Activated CD4-positive, alpha-beta T cell treated with anti-CD3 and anti-CD28 coated beads, Interleukin-2, amount 50 U/mL, for 4 hours (primary cell): Measurements from ENCODE around the gene OMG.
"Not testable (repeated sequence)": the region's sequence is repeated elsewhere in the genome, so short reads cannot be mapped to it uniquely, and the experiment has no call there.

Source experiments
- DNase-seq, 2 experiments: peaks; one replicate each; pipeline ENCODE4 v3.0.0-alpha.2; 2020

Gene OMG, protein sequence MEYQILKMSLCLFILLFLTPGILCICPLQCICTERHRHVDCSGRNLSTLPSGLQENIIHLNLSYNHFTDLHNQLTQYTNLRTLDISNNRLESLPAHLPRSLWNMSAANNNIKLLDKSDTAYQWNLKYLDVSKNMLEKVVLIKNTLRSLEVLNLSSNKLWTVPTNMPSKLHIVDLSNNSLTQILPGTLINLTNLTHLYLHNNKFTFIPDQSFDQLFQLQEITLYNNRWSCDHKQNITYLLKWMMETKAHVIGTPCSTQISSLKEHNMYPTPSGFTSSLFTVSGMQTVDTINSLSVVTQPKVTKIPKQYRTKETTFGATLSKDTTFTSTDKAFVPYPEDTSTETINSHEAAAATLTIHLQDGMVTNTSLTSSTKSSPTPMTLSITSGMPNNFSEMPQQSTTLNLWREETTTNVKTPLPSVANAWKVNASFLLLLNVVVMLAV

GRCh38 chr17:31297090-31297489, at the start of gene OMG:
Gene OMG, minus strand, starts transcription at chr17:31297239. Its CDS starts 908 bp downstream, at chr17:31296331.
- no peak for DNase-seq

GRCh38 chr17:31345191-31345747, 48.2 kb upstream of the OMG start:
- not testable (repeated sequence) for DNase-seq

- DNase-seq: no peak
Measured at GRCh38 chr17:31339906-31340661, 43.0 kb upstream of the OMG start.

DNA sequence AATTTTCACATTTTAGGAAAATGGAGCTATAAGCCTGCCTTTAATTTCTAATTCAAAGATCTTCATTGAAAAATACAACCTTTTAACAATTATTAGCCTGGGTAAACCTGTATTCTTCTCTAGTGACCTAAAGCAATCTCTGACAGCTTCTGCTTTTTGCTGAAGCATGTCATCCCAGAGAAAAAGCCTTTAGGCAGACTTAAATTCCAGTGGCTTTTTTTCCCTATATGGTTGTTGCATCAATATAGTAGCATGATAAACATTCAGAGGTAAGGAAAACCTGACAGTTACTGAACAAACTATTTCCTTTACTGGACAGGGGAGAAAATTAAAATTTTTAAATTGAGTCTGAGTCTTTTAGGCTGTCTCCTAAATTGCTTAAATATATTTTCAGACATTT, 32.2 kb upstream of the OMG start:
- DNase-seq: no peak

- DNase-seq: no peak
Measured at GRCh38 chr17:31328160-31328535, 31.1 kb upstream of the OMG start.

GRCh38 chr17:31327534-31328159, 30.6 kb upstream of the OMG start:
- DNase-seq: no peak

DNA sequence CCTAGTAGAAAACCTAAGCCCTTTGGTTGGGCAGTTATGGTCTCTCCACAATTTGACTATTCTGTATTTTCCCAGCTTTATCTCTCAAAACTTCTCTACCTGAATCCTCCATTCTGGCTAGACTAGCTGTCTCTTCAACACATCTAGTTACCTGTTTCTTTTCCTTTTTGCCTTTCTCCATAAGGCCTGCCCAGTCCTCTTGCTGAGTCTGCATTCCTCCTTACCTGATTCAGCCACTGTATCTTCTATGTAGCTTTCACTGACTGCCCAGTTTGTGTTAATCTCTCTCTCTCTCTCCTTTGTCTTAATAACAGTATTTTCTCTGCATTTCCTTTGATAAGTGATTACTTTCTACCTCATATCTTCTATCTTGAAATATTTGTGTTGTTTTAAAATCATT, 26.5 kb upstream of the OMG start:
- DNase-seq: no peak

- DNase-seq: no peak
Measured at GRCh38 chr17:31321966-31322365, 24.9 kb upstream of the OMG start.

- peak; percentile 74 to 79 for DNase-seq
Measured at GRCh38 chr17:31321481-31321880, 24.4 kb upstream of the OMG start, which contains the start of gene EVI2A. Gene EVI2A, minus strand, starts transcription at chr17:31321622. Its CDS starts 2,609 bp downstream, at chr17:31319013.

GRCh38 chr17:31320791-31321190, 23.8 kb upstream of the OMG start:
- DNase-seq: no peak

DNA sequence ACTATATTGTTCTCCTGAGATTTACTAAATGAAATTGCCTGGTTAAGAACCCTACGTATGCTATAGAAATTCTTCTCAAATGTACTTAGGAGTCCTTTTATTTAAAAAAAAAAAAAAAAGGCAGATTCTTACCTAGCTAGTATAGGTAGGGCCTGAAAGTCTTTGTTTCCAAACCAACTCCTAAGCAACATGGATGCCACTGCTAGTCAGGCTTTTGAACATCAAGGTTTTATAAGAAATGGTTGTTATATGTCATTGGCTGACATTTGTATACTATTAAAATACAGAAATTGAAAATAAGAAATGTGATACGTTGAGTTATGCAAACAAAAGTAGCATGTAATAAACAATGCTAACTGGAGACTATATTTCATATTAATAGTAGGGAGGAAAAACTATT, 23.2 kb upstream of the OMG start:
- DNase-seq: no peak

GRCh38 chr17:31318851-31319661, 22.0 kb upstream of the OMG start:
- no peak for DNase-seq

- peak; percentile 31 to 35 for DNase-seq
Measured at GRCh38 chr17:31318298-31318801, 21.3 kb upstream of the OMG start.

DNA sequence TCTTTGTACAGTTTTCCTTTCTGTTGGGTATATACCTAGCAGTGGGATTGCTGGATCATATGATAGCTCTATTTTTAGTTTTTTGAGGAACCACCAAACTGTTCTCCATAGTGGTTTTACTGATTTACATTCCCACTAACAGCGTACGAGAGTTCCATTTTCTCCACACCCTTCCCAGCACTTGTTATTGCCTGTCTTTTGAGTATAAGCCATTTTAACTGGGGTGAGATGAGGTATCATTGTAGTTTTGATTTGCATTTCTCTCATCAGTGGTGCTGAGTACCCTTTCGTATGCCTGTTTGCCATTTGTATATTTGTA, 17.7 kb upstream of the OMG start:
- no peak for DNase-seq

GRCh38 chr17:31313982-31314781, 17.1 kb upstream of the OMG start, which contains the start of gene EVI2B:
Gene EVI2B, minus strand, starts transcription at chr17:31314054. Its CDS starts 8,445 bp downstream, at chr17:31305609.
- DNase-seq: no peak

DNA sequence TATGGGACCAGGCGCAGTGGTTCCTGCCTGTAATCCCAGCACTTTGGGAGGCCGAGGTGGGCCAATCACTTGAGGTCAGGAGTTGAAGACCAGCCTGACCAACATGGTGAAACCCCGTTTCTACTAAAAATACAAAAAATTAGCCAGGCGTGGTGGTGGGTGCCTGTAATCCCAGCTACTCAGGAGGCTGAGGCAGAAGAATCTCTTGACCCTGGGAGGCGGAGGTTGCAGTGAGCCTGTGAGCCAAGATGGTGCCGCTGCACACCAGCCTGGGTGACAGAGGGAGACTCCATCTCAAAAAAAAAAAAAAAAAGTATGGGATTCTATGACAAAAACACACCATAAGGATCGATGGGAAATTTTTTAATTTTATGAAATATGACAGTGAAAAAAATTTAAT, 15.2 kb upstream of the OMG start:
- peak; percentile 27 to 32 for DNase-seq

DNA sequence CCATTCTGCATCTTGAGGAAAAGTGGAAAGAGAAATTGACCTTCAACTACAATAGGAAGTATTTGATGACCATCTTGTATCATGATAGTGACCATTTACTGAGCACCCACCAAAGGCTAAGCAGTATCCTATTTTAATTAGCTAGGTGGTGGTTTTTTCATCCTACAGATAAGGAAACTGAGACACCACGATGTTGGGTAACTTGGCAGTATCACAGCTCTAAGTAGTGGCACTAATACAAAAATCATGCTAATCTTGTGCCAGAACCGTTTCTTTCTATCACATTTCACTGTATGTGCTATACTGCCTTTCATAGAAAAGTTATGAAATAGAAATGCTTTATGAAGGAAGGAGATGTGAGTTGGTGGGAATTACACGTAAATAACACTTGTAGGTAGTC, 14.5 kb upstream of the OMG start:
- no peak for DNase-seq

DNA sequence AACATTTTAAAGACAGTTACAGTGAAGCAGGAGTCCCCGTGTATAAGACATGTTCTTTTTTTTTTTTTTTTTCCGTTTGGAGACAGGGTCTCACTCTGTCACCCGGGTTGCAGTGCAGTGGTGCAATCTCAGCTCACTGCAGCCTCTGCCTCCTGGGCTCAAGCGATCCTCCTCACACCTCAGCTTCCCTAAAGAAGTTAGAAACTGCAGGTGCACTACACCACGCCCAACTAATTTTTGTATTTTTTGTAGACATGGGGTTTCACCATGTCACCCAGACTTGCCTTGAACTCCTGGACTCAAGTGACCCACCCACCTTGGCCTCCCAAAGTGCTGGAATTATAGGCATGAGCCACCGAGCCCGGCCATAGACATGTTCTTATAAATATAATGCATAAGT, 13.8 kb upstream of the OMG start:
- no peak for DNase-seq

GRCh38 chr17:31310260-31310659, 13.2 kb upstream of the OMG start:
- peak; percentile 44 to 54 for DNase-seq

DNA sequence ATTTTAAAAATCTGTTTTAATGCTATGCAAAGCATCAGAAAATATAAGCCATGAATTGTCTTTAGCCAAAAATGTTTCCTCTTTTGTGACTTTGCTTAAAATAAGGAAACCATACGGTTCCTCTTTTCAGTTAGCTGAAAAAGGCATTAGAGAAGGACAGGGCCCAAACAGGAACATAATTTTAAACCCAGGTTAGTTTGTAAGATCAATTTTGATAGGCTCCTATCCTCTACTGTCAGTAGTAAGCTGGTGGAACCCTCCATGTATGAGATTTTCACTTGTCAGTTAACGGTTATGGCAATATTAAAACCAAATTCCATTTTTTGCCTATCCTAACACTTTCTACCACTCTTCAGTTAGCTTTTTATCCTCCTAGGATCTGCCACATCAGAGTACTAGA, 12.5 kb upstream of the OMG start:
- DNase-seq: no peak
